GM12878 (cell line): ENCODE data around the gene SFT2D3. TPM values are rescaled to one million over a fixed set of nuclear protein-coding genes. Genes with fewer than 3 reads are reported as not detected.

Experiments used
- ATAC-seq: fragments of 200-7000 bp; cut with Tn5 transposase; 3 replicates; pipeline ENCODE4 v1.9.1; 2020; ENCODE audit warnings: mild to moderate bottlenecking, moderate library complexity
- BruUV-seq: library from RNA; stranded (reverse); fragments of 400-500 nt; replicated peaks from 2 replicates; lab custom pipeline; 2021; lab: Mats Ljungman, UMichigan
- CTCF ChIA-PET: fragments of 300-600 bp; sonication (Branson Sonifier 250); formaldehyde crosslinking; extraction: SDS; loops from one replicate; lab custom pipeline; 2021; ENCODE audit warnings: inconsistent platforms; lab: Yijun Ruan, JAX
- POLR2A ChIA-PET: fragments of 350-600 bp; formaldehyde crosslinking; extraction: SDS; loops from one replicate; lab custom pipeline; 2021; ENCODE audit warnings: inconsistent platforms; lab: Charles Lee
- RAD21 ChIA-PET: fragments of 300-600 bp; sonication (Branson Sonifier 250); formaldehyde crosslinking; loops from one replicate; lab custom pipeline; 2023; ENCODE audit warnings: antibody characterized with exemption; ENCODE audit not compliant: unreplicated experiment; lab: Charles Lee
- SMC1A ChIA-PET: fragments of 300-600 bp; sonication (Branson Sonifier 250); formaldehyde crosslinking; loops from one replicate; lab custom pipeline; 2023; ENCODE audit not compliant: unreplicated experiment, uncharacterized antibody; lab: Charles Lee
- DNase-seq: peaks from one replicate; pipeline ENCODE4 v3.0.0-alpha.2; 2011; ENCODE audit warnings: low read depth, low spot score
- FAIRE-seq: peaks from 3 replicates; lab custom pipeline; 2011; peaks lifted over from hg19 to GRCh38; lab: Jason Lieb, UNC
- H2AFZ ChIP-seq: 2 replicates; pipeline ENCODE4 v1.6.0; 2011; ENCODE audit warnings: low read depth, low read length, control low read depth; ENCODE audit not compliant: control insufficient read depth
- H3K27ac ChIP-seq: 2 replicates; pipeline ENCODE4 v1.5.1; 2011; ENCODE audit warnings: control low read depth; ENCODE audit not compliant: control insufficient read depth, insufficient read depth
- H3K27me3 ChIP-seq, 2 experiments: replicated peaks in 1 of 2; 2 replicates each; pipeline versions ENCODE4 v1.6.0 to v1.6.1; 2011; ENCODE audit warnings: low read length in 1 of 2; ENCODE audit not compliant: control insufficient read depth in 2 of 2, insufficient read depth in 2 of 2
- H3K36me3 ChIP-seq, 2 experiments: 2 replicates each; pipeline ENCODE4 v1.5.1; 2011; ENCODE audit warnings: low read length in 1 of 2; ENCODE audit not compliant: control insufficient read depth in 2 of 2, insufficient read depth in 2 of 2
- H3K4me1 ChIP-seq: 2 replicates; pipeline ENCODE4 v1.6.1; 2011; ENCODE audit warnings: mild to moderate bottlenecking, low read length, moderate library complexity, mixed read lengths; ENCODE audit not compliant: control insufficient read depth, insufficient read depth
- H3K4me2 ChIP-seq: 2 replicates; pipeline ENCODE4 v1.6.0; 2011; ENCODE audit warnings: control low read depth; ENCODE audit not compliant: control insufficient read depth, insufficient read depth
- H3K4me3 ChIP-seq: fragments of 200-600 bp; sonication (generic); 2 replicates; pipeline ENCODE4 v1.5.1; 2016
- H3K79me2 ChIP-seq: 2 replicates; pipeline ENCODE4 v1.6.0; 2011; ENCODE audit warnings: low read length; ENCODE audit not compliant: control insufficient read depth, insufficient read depth
- H3K9ac ChIP-seq: 2 replicates; pipeline ENCODE4 v1.8.0; 2011; ENCODE audit warnings: low read length, control low read depth, mixed read lengths; ENCODE audit not compliant: control insufficient read depth, insufficient read depth
- H3K9me3 ChIP-seq: replicated peaks from 3 replicates; pipeline ENCODE4 v1.5.1; 2011; ENCODE audit warnings: mild to moderate bottlenecking, low read length; ENCODE audit not compliant: control insufficient read depth, insufficient read depth
- H4K20me1 ChIP-seq: 2 replicates; pipeline ENCODE4 v1.6.0; 2011; ENCODE audit not compliant: control insufficient read depth, insufficient read depth
- BACH1 ChIP-seq: fragments of 450-650 bp; IDR thresholded peaks from 2 replicates; pipeline ENCODE4 v1.6.1; 2017; ENCODE audit warnings: mild to moderate bottlenecking, borderline replicate concordance
- BCL11A ChIP-seq: IDR thresholded peaks from 2 replicates; pipeline ENCODE4 v1.6.1; 2011; ENCODE audit warnings: low read depth, low read length
- BCL3 ChIP-seq: IDR thresholded peaks from 2 replicates; pipeline ENCODE4 v1.6.1; 2011; ENCODE audit warnings: borderline replicate concordance, low read depth, mild to moderate bottlenecking, moderate library complexity, low read length; ENCODE audit not compliant: insufficient read depth, poor library complexity, severe bottlenecking
- BMI1 ChIP-seq: fragments of 450-650 bp; IDR thresholded peaks from 2 replicates; pipeline ENCODE4 v1.6.1; 2016; ENCODE audit warnings: mild to moderate bottlenecking, moderate library complexity, borderline replicate concordance
- CEBPB ChIP-seq, 2 experiments: fragments of 150-350 bp in 1 of 2; IDR thresholded peaks; 2 replicates each; pipeline ENCODE4 v1.6.1; 2012 to 2014; ENCODE audit warnings: low read depth in 2 of 2, low read length in 2 of 2, borderline replicate concordance in 1 of 2, inconsistent platforms in 1 of 2
- FOXK2 ChIP-seq: fragments of 450-650 bp; IDR thresholded peaks from 2 replicates; pipeline ENCODE4 v1.6.1; 2017; ENCODE audit warnings: mild to moderate bottlenecking, moderate library complexity
- POLR2A ChIP-seq: IDR thresholded peaks from 2 replicates; pipeline ENCODE4 v1.6.1; 2011; ENCODE audit warnings: low read depth, mild to moderate bottlenecking, low read length
- SMC3 ChIP-seq: IDR thresholded peaks from 2 replicates; pipeline ENCODE4 v1.6.1; 2011; ENCODE audit warnings: low read length, improper control_type of control experiment, borderline replicate concordance
- TCF3 ChIP-seq: IDR thresholded peaks from 2 replicates; pipeline ENCODE4 v1.6.1; 2012; ENCODE audit warnings: low read depth, mild to moderate bottlenecking, low read length, borderline replicate concordance; ENCODE audit not compliant: insufficient read depth
- WGBS: methylation state at CpG from one replicate; pipeline ENCODE4 v1.1.6; 2016; ENCODE audit warnings: low lambda C conversion rate; ENCODE audit not compliant: insufficient replicate concordance, insufficient coverage; ENCODE audit errors: missing lambda C conversion rate; 5-methylcytosine and 5-hydroxymethylcytosine counted together
- in situ Hi-C: fragments of 300-500 bp; cut with MboI; formaldehyde crosslinking; loops from 9 replicates; pipeline ENCODE4 v1.14.3; 2018; ENCODE audit warnings: mixed read lengths
- intact Hi-C: fragments of 100-400 bp; cut with micrococcal nuclease; formaldehyde crosslinking; loops from one replicate; pipeline ENCODE4 v1.14.2; 2022; ENCODE audit not compliant: unreplicated experiment
- polyA plus RNA-seq, 11 experiments: library from polyadenylated mRNA; depleted of rRNA in 4 of 11; unstranded in 6 of 11; stranded (reverse) in 5 of 11; fragments of >200 nt; fragmentation: Nextera tagmentation in 4 of 11; fragmentation: Illumina TruSeq in 1 of 11; extraction: Ambion mirVana in 4 of 11; extraction: Trizol in 1 of 11; gene quantifications; 1 replicate in 1 of 11; 2 replicates in 10 of 11; pipeline versions ENCODE4 v1.2.1 to v1.2.3, GENCODE V29; 2011 to 2016; ENCODE audit warnings: inconsistent platforms in 2 of 11, missing spikeins in 2 of 11, low read depth in 1 of 11
- total RNA-seq, 4 experiments: library from RNA; depleted of rRNA in 3 of 4; stranded (reverse); fragments of >200 nt in 3 of 4; fragmentation: Illumina TruSeq in 1 of 4; extraction: Trizol in 1 of 4; gene quantifications; 2 replicates each; pipeline versions ENCODE4 v1.2.1 to v1.2.3, GENCODE V29; 2013 to 2021
- TF ChIP-seq, protein P1 (sequence below): fragments of 450-650 bp; IDR thresholded peaks from 2 replicates; pipeline ENCODE4 v1.6.1; 2017; ENCODE audit warnings: mild to moderate bottlenecking, moderate library complexity

Gene SFT2D3
- total and polyA plus RNA-seq, 10 of the 15 experiments (the other 5 are each of a cell fraction or from before 2014, with no cell fraction given): 4.2 to 8.4 (median 6.6) TPM; not detected in 4

GRCh38 chr2:127704641-127705390 is 3.5 kb downstream of the SFT2D3 start:
- H3K27me3 ChIP-seq: no peaks in the 10 kb centered on the region
- ATAC-seq (no peak), FAIRE-seq (no peak), DNase-seq (no peak)
- TF ChIP-seq TCF3 (no peak), BCL11A (no peak), POLR2A (no peak), BACH1 (no peak), CEBPB (IDR thresholded peaks at IDR 0.05; ENCODE audit: borderline replicate concordance in 1 of 2, low read depth in 2 of 2, low read length in 2 of 2) (no peak), BMI1 (no peak), BCL3 (no peak), FOXK2 (no peak), SMC3 (no peak)
- TF ChIP-seq, protein P1, sequence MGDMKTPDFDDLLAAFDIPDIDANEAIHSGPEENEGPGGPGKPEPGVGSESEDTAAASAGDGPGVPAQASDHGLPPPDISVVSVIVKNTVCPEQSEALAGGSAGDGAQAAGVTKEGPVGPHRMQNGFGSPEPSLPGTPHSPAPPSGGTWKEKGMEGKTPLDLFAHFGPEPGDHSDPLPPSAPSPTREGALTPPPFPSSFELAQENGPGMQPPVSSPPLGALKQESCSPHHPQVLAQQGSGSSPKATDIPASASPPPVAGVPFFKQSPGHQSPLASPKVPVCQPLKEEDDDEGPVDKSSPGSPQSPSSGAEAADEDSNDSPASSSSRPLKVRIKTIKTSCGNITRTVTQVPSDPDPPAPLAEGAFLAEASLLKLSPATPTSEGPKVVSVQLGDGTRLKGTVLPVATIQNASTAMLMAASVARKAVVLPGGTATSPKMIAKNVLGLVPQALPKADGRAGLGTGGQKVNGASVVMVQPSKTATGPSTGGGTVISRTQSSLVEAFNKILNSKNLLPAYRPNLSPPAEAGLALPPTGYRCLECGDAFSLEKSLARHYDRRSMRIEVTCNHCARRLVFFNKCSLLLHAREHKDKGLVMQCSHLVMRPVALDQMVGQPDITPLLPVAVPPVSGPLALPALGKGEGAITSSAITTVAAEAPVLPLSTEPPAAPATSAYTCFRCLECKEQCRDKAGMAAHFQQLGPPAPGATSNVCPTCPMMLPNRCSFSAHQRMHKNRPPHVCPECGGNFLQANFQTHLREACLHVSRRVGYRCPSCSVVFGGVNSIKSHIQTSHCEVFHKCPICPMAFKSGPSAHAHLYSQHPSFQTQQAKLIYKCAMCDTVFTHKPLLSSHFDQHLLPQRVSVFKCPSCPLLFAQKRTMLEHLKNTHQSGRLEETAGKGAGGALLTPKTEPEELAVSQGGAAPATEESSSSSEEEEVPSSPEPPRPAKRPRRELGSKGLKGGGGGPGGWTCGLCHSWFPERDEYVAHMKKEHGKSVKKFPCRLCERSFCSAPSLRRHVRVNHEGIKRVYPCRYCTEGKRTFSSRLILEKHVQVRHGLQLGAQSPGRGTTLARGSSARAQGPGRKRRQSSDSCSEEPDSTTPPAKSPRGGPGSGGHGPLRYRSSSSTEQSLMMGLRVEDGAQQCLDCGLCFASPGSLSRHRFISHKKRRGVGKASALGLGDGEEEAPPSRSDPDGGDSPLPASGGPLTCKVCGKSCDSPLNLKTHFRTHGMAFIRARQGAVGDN: no peak
- intact Hi-C loops (loop anchor here (5.0 kb wide), 5 partner anchors 37 to 322 kb away; partner anchors contain the start of genes IWS1, POLR2D and SAP130), in situ Hi-C loops (no loop called here)
- no peaks in the 10 kb centered on the region for H3K9me3 ChIP-seq
- CTCF ChIA-PET: interaction anchor here (0.9 to 3.3 kb wide), 4 partner anchors 9 to 117 kb away, joined by 3 to 9 read pairs (median 5); partner anchors contain the start of gene WDR33
- POLR2A ChIA-PET: interaction anchor here (1.2 to 2.3 kb wide), 4 partner anchors 20 to 107 kb away, joined by 3 to 8 read pairs (median 4); partner anchors contain the start of gene WDR33
- H3K4me3 ChIP-seq: no peak overlapping the region
- no peak overlapping the region for H2AFZ ChIP-seq
- 89% methylated on average over 5 of the region's 5 CpGs for WGBS
- no TSS peak for BruUV-seq
- no peak overlapping the region for H3K4me2 ChIP-seq
- RAD21 ChIA-PET: interaction anchor here (1.0 to 5.7 kb wide), 4 partner anchors 30 to 114 kb away, joined by 3 to 53 read pairs (median 12); no protein-coding TSS in a partner anchor
- H3K27ac ChIP-seq: no peak overlapping the region
- H3K79me2 ChIP-seq: peaks cover 21% of the 10 kb centered on the region
- H3K36me3 ChIP-seq: peaks cover 10 to 18% of the 10 kb centered on the region in 2 experiments; a peak in 3 of 4 replicates
- no peak overlapping the region for H3K9ac ChIP-seq
- no peaks in the 10 kb centered on the region for H4K20me1 ChIP-seq
- SMC1A ChIA-PET: interaction anchor here (0.6 to 3.2 kb wide), 18 partner anchors 8 to 561 kb away, joined by 3 to 12 read pairs (median 4); no protein-coding TSS in a partner anchor
- H3K4me1 ChIP-seq: peaks cover 9% of the 10 kb centered on the region
